Measurements from ENCODE around the gene ACSF2.

DNA sequence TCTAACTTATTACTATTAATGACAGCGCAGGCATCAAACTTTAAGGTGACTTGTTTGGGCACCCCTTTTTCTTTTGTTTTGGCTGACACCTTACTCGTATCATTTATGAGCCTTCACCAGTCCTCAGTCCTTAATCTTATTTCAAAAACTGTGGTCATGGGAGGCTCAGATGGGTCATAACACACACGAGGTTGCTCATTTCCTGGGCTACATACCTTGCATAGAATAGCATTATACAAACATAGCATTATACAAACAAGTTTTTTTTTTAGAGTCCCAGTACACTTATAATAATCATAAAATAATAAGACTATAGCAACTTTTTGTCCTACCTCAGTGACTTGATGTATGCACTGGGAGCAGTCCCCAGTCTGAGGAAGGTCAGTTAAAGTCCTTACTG is 11.2 kb upstream of the ACSF2 start:
- no peak for TF ChIP-seq CTCF (IDR thresholded peaks at IDR 0.05)
- no peak for TF ChIP-seq POLR2AphosphoS5 (IDR thresholded peaks at IDR 0.05; ENCODE audit: low read depth, low read length)
- no peak for TF ChIP-seq SIN3A (IDR thresholded peaks at IDR 0.05; ENCODE audit: borderline replicate concordance, insufficient read depth, low read depth, low read length)

All from Panc1 (cell line).